Measurements from ENCODE around the gene SCN4B.

- TF ChIP-seq CTCF (IDR thresholded peaks at IDR 0.05), result no peak
- no peak for TF ChIP-seq POLR2A (IDR thresholded peaks at IDR 0.05)
Observed at GRCh38 chr11:118170882-118171268, 18.3 kb upstream of the SCN4B start.

Measured in Peyer's patch (tissue), 4 donors.